Midbrain (tissue), 1 donor: ENCODE results near the gene TSPAN9.

Source experiments
- DNase-seq: peaks from one replicate; lab custom pipeline; 2025; lab: John Stamatoyannopoulos, UW

TSPAN9 gene, protein sequence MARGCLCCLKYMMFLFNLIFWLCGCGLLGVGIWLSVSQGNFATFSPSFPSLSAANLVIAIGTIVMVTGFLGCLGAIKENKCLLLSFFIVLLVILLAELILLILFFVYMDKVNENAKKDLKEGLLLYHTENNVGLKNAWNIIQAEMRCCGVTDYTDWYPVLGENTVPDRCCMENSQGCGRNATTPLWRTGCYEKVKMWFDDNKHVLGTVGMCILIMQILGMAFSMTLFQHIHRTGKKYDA

DNA sequence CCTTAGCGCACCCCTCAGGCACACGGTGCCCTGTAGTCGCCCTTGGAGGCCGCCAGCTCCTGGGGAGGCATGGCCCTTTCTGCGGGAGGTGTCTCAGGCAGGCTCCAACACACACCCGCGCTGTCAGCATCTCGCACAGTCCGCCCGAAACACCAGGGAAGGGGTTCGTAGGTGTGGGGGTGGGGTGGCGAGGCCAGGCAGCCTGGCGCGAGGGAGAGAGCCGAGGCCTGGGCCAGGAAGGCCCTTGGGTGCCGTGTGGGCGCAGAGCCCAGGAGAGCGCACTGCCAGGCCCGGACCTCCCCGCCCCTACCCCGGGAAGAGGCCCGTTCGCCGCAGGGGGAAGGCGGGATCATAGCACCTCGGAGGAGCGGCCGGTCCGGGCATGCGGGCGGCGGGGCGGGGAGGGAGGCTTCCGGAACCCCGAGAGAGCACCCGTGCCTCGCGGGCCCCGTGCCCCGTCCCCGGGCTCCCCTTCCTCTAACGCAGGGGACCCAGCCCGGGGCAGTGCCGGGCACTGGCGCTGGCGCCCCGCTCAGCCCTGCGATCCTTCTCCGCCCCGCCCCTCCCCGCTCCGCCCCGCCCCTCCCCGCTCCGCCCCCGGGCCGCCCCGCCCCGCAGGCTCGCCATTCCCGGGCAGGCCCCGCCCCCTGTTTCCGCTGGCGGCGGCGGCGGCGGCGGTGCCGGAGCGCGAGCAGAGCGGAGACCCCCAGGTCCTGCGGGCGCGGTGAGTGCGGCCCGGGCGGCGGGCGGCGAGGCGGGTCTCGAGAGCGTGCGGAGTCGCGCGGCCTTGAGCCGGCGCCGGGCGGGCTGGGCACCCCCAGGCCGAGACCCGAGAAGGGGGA is at the start of gene TSPAN9:
Gene TSPAN9 (plus strand): TSS at position 650 of the 842 bp plus-strand sequence. CDS start 123,815 bp downstream, outside the sequence.
- DNase-seq = peak; percentile 59

DNA sequence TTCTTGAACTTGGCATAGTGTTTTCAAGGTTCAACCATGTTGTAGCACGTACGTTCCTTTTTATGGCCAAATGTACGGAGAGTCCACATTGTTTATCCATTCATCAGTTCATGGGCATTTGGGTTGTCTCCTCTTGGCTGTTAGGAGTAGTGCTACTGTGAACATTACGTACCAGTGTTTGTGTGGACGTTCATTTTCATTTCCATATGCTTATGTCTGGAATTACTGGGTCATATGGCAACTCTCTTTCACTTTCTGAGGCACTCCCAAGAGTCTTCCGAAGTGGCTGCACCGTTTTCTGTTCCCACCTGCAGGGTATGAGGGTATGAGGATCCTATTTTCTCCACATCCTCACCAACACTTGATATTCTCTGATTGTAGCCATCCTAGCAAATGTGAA is 49.1 kb upstream of the TSPAN9 start:
- DNase-seq = no peak

DNA sequence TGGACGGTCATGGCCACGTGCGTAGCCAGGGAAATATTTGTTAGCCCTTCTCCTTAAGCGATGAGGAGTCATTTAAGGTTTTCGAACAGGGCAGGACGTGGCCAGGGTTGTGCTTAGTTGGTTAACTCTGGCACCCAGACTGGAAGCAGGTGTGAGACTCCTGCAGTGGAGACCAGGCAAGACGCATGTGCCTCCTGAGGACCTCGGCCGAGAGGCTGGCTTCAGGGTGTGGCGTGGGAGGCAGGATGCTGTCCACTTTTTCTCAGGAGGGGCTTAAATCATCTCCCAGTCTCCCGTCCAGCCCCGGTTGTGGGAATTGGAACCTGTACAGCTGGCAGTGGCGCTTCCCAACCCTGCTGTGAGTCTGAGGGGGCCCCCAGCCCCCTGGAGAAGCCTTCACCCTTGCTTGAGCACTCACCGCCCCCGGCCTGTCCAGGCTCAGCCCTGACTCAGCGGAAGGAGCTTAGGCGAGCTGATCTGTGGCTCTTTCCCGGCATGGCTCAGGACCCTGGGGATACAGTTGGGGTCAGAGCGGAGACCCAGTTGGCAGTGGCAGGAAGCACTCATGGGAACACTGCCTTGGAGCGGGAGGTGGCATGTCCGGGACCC is 46.3 kb upstream of the TSPAN9 start:
- no peak for DNase-seq

DNA sequence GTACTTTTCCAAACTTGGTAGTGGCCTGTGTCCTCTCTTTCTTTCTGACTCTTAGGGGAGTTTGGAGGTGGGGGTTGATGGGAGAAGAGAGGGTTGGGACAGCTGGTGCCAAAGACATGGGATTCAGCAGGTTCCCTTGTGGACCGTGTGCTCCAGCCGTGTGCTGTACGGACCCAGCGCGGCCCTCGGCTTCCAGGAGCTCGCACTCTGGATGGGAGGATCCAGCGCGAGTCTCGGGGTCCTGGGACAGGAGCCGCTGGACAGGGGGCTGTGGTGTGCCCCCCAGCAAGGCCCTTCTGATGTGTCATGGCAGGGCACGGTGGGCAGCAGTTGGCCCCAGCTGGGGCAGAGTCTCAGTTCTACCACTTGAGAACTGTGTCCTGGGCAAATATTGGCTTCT is 45.0 kb upstream of the TSPAN9 start:
- no peak for DNase-seq

- DNase-seq = no peak
Observed at GRCh38 chr12:3032770-3033538, 44.2 kb upstream of the TSPAN9 start.

- DNase-seq = no peak
Observed at GRCh38 chr12:3033539-3033867, 43.7 kb upstream of the TSPAN9 start.

DNA sequence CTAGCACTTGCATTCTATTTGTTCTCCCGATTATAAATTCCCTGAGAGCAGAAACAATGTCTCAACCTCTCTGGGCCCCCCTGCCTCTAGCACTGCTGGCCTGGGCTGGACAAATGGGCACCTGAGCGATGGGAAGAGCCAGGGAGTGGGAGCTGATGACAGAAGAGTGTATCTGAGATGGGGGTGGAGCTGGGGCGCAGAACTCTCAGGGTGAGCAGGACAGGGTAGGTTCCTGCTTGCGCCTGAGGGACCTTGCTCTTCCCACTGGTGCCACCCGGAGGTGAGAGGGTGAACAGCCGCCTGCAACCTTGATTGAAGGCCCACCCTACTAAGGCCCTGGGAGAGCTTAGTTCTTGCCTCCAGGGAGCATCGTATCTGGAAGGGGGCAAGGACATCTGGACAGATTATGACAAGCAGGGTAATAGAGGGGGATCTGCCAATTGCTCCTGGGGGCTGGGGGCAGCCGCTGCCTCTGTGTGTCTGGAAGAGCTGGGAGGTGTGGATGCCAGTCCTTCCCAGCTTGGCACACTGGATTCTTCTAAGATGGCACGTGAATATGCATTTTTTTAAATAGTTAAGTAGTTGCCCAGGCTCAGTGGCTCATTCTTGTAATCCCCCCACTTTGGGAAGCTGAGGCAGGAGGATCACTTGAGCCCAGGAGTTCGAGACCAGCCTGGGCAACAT is 43.0 kb upstream of the TSPAN9 start:
- DNase-seq = peak; percentile 34

GRCh38 chr12:3035171-3035570 is 42.0 kb upstream of the TSPAN9 start:
- no peak for DNase-seq

- DNase-seq = peak; percentile 82
Observed at GRCh38 chr12:3035815-3036702, 41.1 kb upstream of the TSPAN9 start.

DNA sequence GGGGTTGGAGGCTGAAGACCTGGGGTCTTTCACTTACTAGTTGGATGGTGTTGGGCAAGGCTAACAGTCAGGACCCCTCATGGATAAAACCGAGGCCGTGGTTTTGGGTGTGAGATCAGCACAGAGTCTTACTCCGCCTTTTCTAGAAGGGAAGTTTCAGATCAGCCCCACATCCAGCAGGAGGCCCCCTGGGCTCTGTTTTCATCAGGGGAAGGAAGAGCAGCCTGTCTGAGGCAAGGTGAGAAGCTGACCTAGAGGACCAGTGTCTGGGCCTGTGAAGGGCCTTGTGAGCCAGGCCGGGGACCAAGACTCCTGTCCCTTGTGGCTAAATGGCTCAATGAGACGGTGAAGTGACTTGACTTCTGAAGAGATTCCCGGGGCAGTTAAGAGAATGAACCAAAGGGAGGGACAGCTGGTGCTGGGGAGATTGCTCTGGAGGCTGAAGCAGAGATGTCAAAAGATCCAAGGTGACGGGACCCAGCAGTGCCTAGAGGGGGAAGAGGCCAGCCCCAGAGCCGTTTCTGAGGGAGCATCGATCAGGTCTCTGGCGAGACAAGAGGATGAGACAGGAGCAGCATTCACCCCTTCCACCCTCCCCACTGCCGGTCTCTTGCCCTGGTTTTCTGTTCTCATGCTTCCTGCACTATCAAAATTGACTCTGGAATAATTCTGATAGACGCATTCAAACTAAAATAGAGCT is 40.1 kb upstream of the TSPAN9 start:
- DNase-seq = peak; percentile 24

- DNase-seq = no peak
Observed at GRCh38 chr12:3038166-3038565, 39.0 kb upstream of the TSPAN9 start.

GRCh38 chr12:3038926-3039510 is 38.2 kb upstream of the TSPAN9 start:
- DNase-seq = no peak

GRCh38 chr12:3040026-3040656 is 37.0 kb upstream of the TSPAN9 start:
- no peak for DNase-seq

GRCh38 chr12:3040663-3041544 is 36.3 kb upstream of the TSPAN9 start:
- DNase-seq = no peak

GRCh38 chr12:3041558-3042164 is 35.5 kb upstream of the TSPAN9 start:
- peak; percentile 80 for DNase-seq

- no peak for DNase-seq
Observed at GRCh38 chr12:3042394-3042793, 34.8 kb upstream of the TSPAN9 start.

DNA sequence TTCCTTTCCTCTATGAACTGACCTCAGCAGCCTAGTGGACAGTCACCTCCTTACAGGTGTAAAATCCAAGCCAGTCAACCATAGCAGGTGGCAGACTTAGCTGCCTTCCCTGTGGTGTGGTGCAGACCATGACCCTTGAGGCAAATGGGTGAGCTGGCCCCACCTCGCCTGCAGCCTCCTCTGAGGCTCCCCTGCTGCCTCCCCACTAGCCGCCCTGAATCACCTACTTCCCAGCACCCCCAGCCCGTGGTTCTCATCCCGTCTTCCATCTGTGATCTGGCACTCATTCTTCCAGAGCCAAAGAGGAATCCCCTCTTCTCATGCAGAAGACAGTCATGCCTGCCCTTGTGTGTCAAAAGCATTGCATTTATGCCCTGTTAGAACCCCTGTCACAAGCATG is 34.4 kb upstream of the TSPAN9 start:
- DNase-seq = no peak

GRCh38 chr12:3043406-3043805 is 33.8 kb upstream of the TSPAN9 start:
- DNase-seq = no peak
